ENCODE measurements around the gene PARD6B. TPM values are rescaled to one million over a fixed set of nuclear protein-coding genes. Genes with fewer than 3 reads are reported as not detected.
"Not testable (repeated sequence)": the region's sequence is repeated elsewhere in the genome, so short reads cannot be mapped to it uniquely, and the experiment has no call there.

Gene PARD6B
- total and polyA plus RNA-seq, 5 donors = 0.93 to 5.2 (median 3.3) TPM

DNA sequence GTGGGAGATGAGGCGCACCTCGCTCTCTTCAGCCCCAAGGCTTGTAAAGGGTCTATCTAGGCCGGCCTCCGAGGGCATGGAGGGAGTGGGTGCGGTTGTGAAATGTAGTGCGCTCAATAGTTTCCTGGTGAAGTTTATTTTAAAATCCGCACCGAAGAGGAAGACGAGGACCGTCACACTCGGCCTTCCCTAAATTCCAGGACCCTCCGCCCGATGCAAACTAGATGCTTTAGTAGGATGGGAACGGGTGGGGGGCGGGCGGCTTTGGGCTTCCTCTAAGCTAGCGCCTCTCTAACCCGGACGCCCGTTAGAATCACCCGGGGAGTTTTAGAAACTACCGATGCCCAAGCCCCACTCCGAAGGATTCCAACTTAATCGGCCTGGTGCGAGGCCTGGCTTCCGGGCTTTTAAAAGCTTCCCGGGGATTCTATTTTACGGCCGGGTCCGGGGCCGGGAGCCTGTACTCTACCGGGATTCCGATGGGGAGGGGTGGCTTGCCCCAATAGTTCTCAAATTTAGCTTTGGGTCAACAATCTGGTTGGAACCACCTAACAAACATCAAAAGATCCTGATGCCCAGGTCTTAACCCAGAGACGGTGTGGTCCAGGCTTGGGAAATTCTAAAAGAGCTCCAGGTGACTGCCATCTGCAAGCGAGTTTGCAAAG, 62.9 kb downstream of the PARD6B start:
- no peaks in the 10 kb centered on the region for H3K4me1 ChIP-seq (ENCODE audit: control insufficient read depth, insufficient read depth, low read length)
- intact Hi-C loops (cut with DNase I) = loop anchor here in 3 of 4 donors (5.0 to 10.0 kb wide), 5 partner anchors 128 to 510 kb away; partner anchors contain the start of genes ADNP (in 1 of the 3), DPM1 (in 1 of the 3) and MOCS3 (in 1 of the 3)
- peak overlapping the region; percentile 72 for H3K4me3 ChIP-seq (ENCODE audit: low read length)
- H3K27me3 ChIP-seq (ENCODE audit: control insufficient read depth, insufficient read depth) = no peaks in the 10 kb centered on the region
- ATAC-seq (no peak), DNase-seq (no peak)
- no peak overlapping the region for H3K27ac ChIP-seq (ENCODE audit: low read length)
- WGBS = 8% methylated on average over 35 of the region's 35 CpGs
- no peaks in the 10 kb centered on the region for H3K9me3 ChIP-seq (ENCODE audit: control insufficient read depth, low read length)

DNA sequence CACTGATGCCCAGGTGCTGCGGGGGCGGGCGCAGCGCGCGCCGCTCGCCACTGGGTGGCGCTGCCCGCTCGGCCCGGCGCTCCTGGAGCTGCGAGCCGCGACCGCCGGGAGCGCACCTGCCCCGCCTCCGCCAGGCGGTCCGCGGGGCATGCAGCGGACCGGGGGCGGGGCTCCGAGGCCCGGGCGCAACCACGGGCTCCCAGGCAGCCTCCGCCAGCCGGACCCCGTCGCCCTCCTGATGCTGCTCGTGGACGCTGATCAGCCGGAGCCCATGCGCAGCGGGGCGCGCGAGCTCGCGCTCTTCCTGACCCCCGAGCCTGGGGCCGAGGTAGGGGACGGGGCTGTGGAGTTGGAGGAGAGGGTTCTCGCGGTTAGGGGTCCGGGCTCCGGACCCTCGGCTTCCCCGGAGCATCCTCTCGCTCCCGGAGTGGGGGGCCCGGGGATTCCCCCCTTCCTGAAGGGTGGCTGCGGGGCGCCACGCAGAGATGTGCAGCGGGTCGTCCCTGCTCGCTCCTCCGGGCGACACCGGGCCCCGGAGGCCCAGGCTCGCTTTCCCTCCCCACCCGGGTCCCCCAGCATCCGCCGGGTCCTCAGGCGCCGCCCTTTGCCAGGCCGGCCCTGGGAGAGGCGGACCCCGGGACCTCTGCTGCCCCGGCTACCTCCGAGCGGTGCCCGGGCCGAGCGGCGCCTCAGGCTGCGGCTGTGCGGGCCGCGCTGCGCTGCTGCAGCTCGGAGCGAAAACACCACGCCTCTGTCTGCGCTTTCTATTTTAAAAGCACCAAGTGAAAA, 63.7 kb downstream of the PARD6B start, which contains the start of gene BCAS4:
Gene BCAS4, plus strand, starts transcription at position 216 of the 789 bp plus-strand sequence. Its CDS starts 23 bp downstream, at position 239.
- H3K27ac ChIP-seq (ENCODE audit: low read length) = no peak within 1 kb of the TSS
- peak within 1 kb of the TSS; percentile 72 for H3K4me3 ChIP-seq (ENCODE audit: low read length)
- peak; percentile 62 to 88 (median 86) for DNase-seq
- WGBS = under 1% methylated on average over 92 of the region's 92 CpGs
- intact Hi-C loops (cut with DNase I) = loop anchor here in 3 of 4 donors (5.0 to 10.0 kb wide), 5 partner anchors 127 to 510 kb away; partner anchors contain the start of genes ADNP (in 1 of the 3), DPM1 (in 1 of the 3) and MOCS3 (in 1 of the 3)
- H3K4me1 ChIP-seq (ENCODE audit: control insufficient read depth, insufficient read depth, low read length) = no peaks in the 10 kb centered on the region
- no peaks in the 10 kb centered on the region for H3K27me3 ChIP-seq (ENCODE audit: control insufficient read depth, insufficient read depth)
- ATAC-seq = peak; percentile 85 to 86
- H3K9me3 ChIP-seq (ENCODE audit: control insufficient read depth, low read length) = no peaks in the 10 kb centered on the region

DNA sequence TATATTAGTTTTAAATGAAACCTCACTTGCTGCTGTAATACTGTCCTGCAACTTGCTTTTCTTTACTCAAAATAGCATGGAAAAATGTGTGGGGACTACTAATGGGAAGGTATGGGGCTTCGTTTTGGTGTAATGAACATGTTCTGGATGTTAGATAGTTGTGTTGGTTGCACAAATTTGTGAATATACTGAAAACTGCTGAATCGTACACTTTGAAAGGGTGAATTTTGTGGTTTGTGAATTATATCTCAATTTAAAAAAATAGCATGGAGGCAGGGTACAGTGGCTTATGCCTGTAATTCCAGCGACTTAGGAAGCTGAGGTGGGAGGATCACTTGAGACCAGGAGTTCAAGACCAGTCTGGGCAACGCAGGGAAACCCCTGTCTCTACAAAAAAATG, 65.8 kb downstream of the PARD6B start:
- Histone ChIP-seq H3K9me3 (ENCODE audit: control insufficient read depth, low read length) (no peaks in the 10 kb centered on the region), H3K4me1 (ENCODE audit: control insufficient read depth, insufficient read depth, low read length) (no peaks in the 10 kb centered on the region), H3K27ac (ENCODE audit: low read length) (no peak overlapping the region), H3K4me3 (ENCODE audit: low read length) (no peak overlapping the region), H3K27me3 (ENCODE audit: control insufficient read depth, insufficient read depth) (no peaks in the 10 kb centered on the region)
- 87% methylated on average over 4 of the region's 4 CpGs for WGBS
- intact Hi-C loops (cut with DNase I) = loop anchor here in 2 of 4 donors (10.0 kb wide), 3 partner anchors 128 to 508 kb away; partner anchors contain the start of genes DPM1 (in 1 of the 2) and MOCS3 (in 1 of the 2)
- DNase-seq (no peak), ATAC-seq (no peak)

DNA sequence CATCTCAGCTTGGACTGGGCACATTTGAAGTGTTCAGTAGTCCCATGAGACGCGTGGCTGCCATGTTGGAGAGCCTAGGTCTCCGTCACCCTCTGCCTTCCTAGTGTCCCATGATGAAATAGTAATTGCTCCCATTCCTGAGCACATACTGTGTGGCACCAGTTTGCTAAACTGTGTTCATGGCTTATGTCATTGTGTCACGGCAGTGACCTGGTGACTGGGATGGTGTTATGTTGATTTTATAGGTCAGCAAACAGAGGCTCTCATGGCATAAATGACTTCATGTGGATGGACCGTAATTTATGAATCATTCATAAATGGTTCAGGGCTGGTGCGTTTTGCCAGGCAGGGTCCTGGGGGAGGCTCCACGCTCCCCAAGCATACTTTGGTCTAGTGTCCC, 67.3 kb downstream of the PARD6B start:
- intact Hi-C loops (cut with DNase I) = loop anchor here in 2 of 4 donors (10.0 kb wide), 3 partner anchors 126 to 506 kb away; partner anchors contain the start of genes DPM1 (in 1 of the 2) and MOCS3 (in 1 of the 2)
- ATAC-seq = no peak

DNA sequence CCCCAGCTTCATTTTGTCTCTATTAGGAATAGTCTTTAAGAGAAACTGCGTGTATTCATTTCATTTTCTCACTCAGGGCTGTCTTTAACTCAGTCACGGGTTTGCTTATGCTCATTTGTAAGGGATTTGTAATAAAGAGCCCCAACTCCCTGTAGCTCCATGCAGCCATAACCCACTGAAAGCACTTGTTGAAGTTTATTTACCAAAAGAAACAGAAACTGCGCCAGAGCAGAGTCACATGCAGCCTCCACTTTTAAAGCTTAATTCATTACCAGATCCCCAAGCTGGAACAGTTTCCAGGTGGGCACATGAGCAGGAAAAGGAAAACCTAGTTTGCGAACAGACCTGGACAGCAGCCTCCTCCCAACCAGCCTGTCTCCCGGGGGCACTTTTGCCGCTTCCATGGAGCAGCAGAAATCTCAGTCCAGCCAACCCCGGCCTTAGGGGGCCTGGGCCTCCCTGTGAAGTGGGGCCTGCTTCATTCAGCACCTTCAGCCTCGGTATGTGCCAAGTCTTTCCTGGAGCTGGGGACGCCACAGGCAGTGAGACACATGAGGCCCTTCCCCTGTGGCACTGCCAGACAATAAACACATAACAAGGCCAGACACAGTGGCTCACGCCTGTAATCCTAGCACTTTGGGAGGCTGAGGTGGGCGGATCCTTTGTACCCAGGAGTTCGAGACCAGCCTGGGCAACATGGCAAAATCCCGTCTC, 68.0 kb downstream of the PARD6B start:
- H3K4me1 ChIP-seq (ENCODE audit: control insufficient read depth, insufficient read depth, low read length) = no peaks in the 10 kb centered on the region
- 81% methylated on average over 13 of the region's 13 CpGs for WGBS
- DNase-seq = no peak
- H3K27me3 ChIP-seq (ENCODE audit: control insufficient read depth, insufficient read depth) = no peaks in the 10 kb centered on the region
- H3K9me3 ChIP-seq (ENCODE audit: control insufficient read depth, low read length) = no peaks in the 10 kb centered on the region
- no peak overlapping the region for H3K27ac ChIP-seq (ENCODE audit: low read length)
- ATAC-seq = no peak
- intact Hi-C loops (cut with DNase I) = loop anchor here in 2 of 4 donors (10.0 kb wide), 3 partner anchors 125 to 505 kb away; partner anchors contain the start of genes DPM1 (in 1 of the 2) and MOCS3 (in 1 of the 2)
- no peak overlapping the region for H3K4me3 ChIP-seq (ENCODE audit: low read length)

More for the DNA sequence above, 67.3 kb downstream of the PARD6B start:
- Histone ChIP-seq H3K27ac (ENCODE audit: low read length) (no peak overlapping the region), H3K27me3 (ENCODE audit: control insufficient read depth, insufficient read depth) (no peaks in the 10 kb centered on the region), H3K9me3 (ENCODE audit: control insufficient read depth, low read length) (no peaks in the 10 kb centered on the region), H3K4me3 (ENCODE audit: low read length) (no peak overlapping the region), H3K4me1 (ENCODE audit: control insufficient read depth, insufficient read depth, low read length) (no peaks in the 10 kb centered on the region)
- DNase-seq = no peak
- 89% methylated on average over 7 of the region's 7 CpGs for WGBS

DNA sequence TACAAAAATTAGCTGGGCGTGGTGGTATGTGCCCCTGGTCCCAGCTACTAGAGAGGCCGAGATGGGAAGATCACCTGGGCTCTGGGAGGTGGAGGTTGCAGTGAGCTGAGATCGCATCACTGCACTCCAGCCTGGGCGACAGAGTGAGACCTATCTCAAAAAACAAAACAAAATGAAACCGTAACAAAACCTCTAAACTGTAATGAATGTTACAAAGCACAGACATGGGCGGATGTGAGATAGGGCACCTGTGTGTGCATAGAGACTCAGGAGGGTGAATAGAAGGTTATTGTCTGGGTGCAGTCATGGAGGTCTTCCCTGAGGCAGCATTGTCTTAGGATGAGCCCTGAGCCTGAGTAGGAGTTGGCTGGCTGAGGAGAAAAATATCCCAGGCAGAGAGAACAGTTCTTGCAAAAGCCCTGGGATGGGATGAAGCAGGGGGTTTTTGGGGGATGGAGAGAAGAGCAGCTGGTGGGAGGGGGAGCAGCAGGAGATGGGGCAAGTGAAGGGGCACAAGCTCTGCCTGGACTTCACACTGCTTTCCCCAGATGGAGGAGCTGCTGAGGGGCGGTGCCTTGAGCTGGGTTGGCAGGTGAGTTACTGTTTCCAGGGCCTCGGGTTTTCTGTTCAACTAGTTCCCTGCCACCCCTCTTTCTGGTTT, 68.6 kb downstream of the PARD6B start:
- intact Hi-C loops (cut with DNase I) = loop anchor here in 2 of 4 donors (10.0 kb wide), 3 partner anchors 125 to 505 kb away; partner anchors contain the start of genes DPM1 (in 1 of the 2) and MOCS3 (in 1 of the 2)
- H3K9me3 ChIP-seq (ENCODE audit: control insufficient read depth, low read length) = no peaks in the 10 kb centered on the region
- 90% methylated on average over 8 of the region's 8 CpGs for WGBS
- ATAC-seq (no peak), DNase-seq (no peak)
- H3K4me1 ChIP-seq (ENCODE audit: control insufficient read depth, insufficient read depth, low read length) = no peaks in the 10 kb centered on the region
- H3K4me3 ChIP-seq (ENCODE audit: low read length) = no peak overlapping the region
- no peaks in the 10 kb centered on the region for H3K27me3 ChIP-seq (ENCODE audit: control insufficient read depth, insufficient read depth)
- H3K27ac ChIP-seq (ENCODE audit: low read length) = no peak overlapping the region

DNA sequence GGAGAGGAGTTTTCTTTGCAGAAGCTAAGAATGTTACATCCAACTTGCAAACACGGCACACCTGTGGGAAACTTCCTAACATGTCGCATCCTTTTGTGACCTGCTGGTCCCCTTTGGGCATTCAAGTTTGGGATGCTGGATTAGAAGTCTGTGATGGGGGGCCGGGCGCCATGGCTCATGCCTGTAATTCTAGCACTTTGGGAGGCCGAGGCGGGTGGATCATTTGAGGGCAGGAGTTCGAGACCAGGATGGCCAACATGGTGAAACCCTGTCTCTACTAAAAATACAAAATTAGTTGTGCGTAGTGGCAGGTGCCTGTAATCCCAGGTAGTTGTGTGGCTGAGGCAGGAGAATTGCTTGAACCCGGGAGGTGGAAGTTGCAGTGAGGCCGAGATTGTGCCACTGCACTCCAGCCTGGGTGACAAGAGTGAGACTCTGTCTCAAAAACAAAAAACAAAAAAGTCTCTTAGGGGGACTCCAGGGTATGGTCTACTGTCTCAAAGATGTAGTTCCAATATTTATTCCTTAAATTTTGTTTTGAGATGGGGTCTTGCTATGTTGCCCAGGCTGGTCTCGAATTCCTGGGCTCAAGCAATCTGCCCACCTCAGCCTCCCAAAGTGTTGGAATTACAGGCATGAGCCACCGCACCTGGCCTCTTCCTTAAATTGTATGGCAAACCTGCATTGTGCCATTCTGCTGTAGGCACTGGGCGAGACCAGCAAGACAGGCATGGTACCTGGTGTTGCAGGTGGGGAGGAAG, 69.8 kb downstream of the PARD6B start:
- H3K27ac ChIP-seq (ENCODE audit: low read length); H3K4me1 ChIP-seq (ENCODE audit: control insufficient read depth, insufficient read depth, low read length); H3K4me3 ChIP-seq (ENCODE audit: low read length); DNase-seq; ATAC-seq; H3K9me3 ChIP-seq (ENCODE audit: control insufficient read depth, low read length); intact Hi-C loops (cut with DNase I); H3K27me3 ChIP-seq (ENCODE audit: control insufficient read depth, insufficient read depth): not testable (repeated sequence)
- WGBS = 93% methylated on average over 13 of the region's 13 CpGs

DNA sequence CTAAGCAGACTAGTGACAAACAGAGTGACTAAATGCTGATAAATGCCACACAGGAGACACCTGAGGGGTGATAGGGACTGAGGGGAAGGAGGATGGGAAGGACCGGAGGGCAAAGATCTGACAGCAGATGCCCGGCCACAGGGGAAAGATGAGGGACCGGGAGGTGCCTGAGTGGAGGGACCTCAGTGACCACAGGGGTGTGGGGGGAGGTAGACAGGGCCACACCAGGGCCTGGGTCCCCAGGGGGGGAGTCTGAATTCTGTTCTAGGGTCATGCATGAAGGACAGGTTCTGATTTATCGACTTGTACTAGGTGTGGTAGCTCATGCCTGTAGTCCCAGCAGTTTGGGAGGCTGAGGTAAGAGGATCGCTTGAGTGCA, 70.4 kb downstream of the PARD6B start:
- WGBS = 95% methylated on average over 5 of the region's 5 CpGs
- Histone ChIP-seq H3K4me1 (ENCODE audit: control insufficient read depth, insufficient read depth, low read length) (no peaks in the 10 kb centered on the region), H3K4me3 (ENCODE audit: low read length) (no peak overlapping the region), H3K9me3 (ENCODE audit: control insufficient read depth, low read length) (no peaks in the 10 kb centered on the region), H3K27me3 (ENCODE audit: control insufficient read depth, insufficient read depth) (no peaks in the 10 kb centered on the region), H3K27ac (ENCODE audit: low read length) (no peak overlapping the region)
- DNase-seq (no peak), ATAC-seq (no peak)
- intact Hi-C loops (cut with DNase I) = no loop called here

DNA sequence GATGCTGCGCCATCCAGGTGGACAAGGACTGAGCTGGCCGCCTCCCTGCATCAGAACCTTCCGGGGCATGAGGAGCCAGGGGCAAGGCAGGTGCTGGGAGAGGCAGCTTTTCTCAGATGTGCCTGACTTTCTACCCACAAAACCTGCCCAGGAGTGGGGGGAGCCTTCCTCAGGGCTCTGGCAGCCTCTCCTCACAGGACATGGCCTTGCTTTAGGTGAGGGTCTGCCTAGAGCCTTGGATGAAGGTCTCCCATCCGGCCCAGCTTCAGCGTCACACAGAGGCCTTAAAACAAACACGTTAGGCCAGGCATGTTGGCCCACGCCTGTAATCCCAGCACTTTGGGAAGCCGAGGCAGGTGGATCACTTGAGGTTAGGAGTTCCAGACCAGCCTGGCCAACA, 70.9 kb downstream of the PARD6B start:
- H3K4me3 ChIP-seq (ENCODE audit: low read length) = no peak overlapping the region
- no peak for DNase-seq
- no peak overlapping the region for H3K27ac ChIP-seq (ENCODE audit: low read length)
- WGBS = 89% methylated on average over 8 of the region's 8 CpGs
- no peaks in the 10 kb centered on the region for H3K9me3 ChIP-seq (ENCODE audit: control insufficient read depth, low read length)
- no peaks in the 10 kb centered on the region for H3K27me3 ChIP-seq (ENCODE audit: control insufficient read depth, insufficient read depth)
- no peaks in the 10 kb centered on the region for H3K4me1 ChIP-seq (ENCODE audit: control insufficient read depth, insufficient read depth, low read length)
- intact Hi-C loops (cut with DNase I) = no loop called here
- no peak for ATAC-seq
